Measurements from ENCODE around the gene TRIM41. TPM values are rescaled to one million over a fixed set of nuclear protein-coding genes. Genes with fewer than 3 reads are reported as not detected.

Gene TRIM41
- 9.9 and 14.7 TPM in 2 replicates for total RNA-seq

GRCh38 chr5:181223058-181223728 is at the start of gene TRIM41:
TRIM41 (plus strand) TSS chr5:181223281; CDS start chr5:181224000, 719 bp downstream.

GRCh38 chr5:181204826-181205760 is 18.0 kb upstream of the TRIM41 start, which contains the start of gene TRIM7:
TRIM7 (minus strand) TSS chr5:181205196; CDS start chr5:181205110, 86 bp downstream.

GRCh38 chr5:181243564-181244343 is 20.7 kb downstream of the TRIM41 start, which contains the start of gene RACK1:
RACK1 (minus strand) TSS chr5:181243906; CDS start chr5:181243800, 106 bp downstream.

GRCh38 chr5:181260720-181261319 is 37.7 kb downstream of the TRIM41 start, which contains the start of gene TRIM52:
TRIM52 (minus strand) TSS chr5:181261143; CDS start chr5:181260813, 330 bp downstream.

Other genes starting within 250 kb of the TRIM41 start
- gene BTNL3, start 234.4 kb upstream of the TRIM41 start, total RNA-seq, result not detected in 2 replicates
- gene BTNL9, start 183.0 kb upstream of the TRIM41 start, total RNA-seq, result not detected in 2 replicates
- gene OR2V1, start 92.1 kb upstream of the TRIM41 start, total RNA-seq, result not detected in 2 replicates
- not detected in 2 replicates for gene OR2V2, start 75.7 kb upstream of the TRIM41 start, total RNA-seq
- 3.2 and 4.6 TPM in 2 replicates for gene TRIM7, start 18.1 kb upstream of the TRIM41 start, total RNA-seq
- gene RACK1, start 20.6 kb downstream of the TRIM41 start, total RNA-seq, result 3,353 and 4,158 TPM in 2 replicates
- gene TRIM52, start 37.9 kb downstream of the TRIM41 start, total RNA-seq, result 3.5 and 5.7 TPM in 2 replicates
- not detected in 2 replicates for gene OR4F3, start 144.0 kb downstream of the TRIM41 start, total RNA-seq